Measurements from ENCODE around the gene TGFB2. TPM values are rescaled to one million over a fixed set of nuclear protein-coding genes. Genes with fewer than 3 reads are reported as not detected.
A peak's percentile ranks its signal among the peaks of the same experiment; 100 is the strongest.

Gene TGFB2
- 10 to 100 TPM in 1 of 4 donors, 1 to 10 TPM in 3; 6.3 to 11.8 (median 7.7) TPM for total RNA-seq
- under 1 TPM; 0.23 to 0.60 (median 0.38) TPM for polyA plus RNA-seq

GRCh38 chr1:218344814-218345672 lies at the start of gene TGFB2:
TSS of gene TGFB2 (plus strand) at chr1:218345336. CDS start at chr1:218346702, 1,366 bp downstream.
- intact Hi-C loops (cut with DNase I): loop anchor here (5.0 to 10.0 kb wide), 5 partner anchors 57 to 950 kb away; partner anchors contain the start of gene LYPLAL1
- H3K27ac ChIP-seq: peak within 1 kb of the TSS; percentile 87 to 96 (median 90)
- H3K4me3 ChIP-seq: peak within 1 kb of the TSS; percentile 66 to 78 (median 70)
- TF ChIP-seq, protein P1, sequence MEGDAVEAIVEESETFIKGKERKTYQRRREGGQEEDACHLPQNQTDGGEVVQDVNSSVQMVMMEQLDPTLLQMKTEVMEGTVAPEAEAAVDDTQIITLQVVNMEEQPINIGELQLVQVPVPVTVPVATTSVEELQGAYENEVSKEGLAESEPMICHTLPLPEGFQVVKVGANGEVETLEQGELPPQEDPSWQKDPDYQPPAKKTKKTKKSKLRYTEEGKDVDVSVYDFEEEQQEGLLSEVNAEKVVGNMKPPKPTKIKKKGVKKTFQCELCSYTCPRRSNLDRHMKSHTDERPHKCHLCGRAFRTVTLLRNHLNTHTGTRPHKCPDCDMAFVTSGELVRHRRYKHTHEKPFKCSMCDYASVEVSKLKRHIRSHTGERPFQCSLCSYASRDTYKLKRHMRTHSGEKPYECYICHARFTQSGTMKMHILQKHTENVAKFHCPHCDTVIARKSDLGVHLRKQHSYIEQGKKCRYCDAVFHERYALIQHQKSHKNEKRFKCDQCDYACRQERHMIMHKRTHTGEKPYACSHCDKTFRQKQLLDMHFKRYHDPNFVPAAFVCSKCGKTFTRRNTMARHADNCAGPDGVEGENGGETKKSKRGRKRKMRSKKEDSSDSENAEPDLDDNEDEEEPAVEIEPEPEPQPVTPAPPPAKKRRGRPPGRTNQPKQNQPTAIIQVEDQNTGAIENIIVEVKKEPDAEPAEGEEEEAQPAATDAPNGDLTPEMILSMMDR (IDR thresholded peaks at IDR 0.05): no peak
- peak; percentile 89 to 97 (median 92) for TF ChIP-seq POLR2AphosphoS5 (IDR thresholded peaks at IDR 0.05)
- peak; percentile 55 to 90 for TF ChIP-seq POLR2A (IDR thresholded peaks at IDR 0.05)
- peak in 2 of 4 donors; percentile 1 to 60 for TF ChIP-seq EP300 (IDR thresholded peaks at IDR 0.05)
- H3K36me3 ChIP-seq: no peaks in the 10 kb centered on the region
- WGBS, 2 donors: 3 to 4% methylated on average over 22 of the region's 22 CpGs
- no peaks in the 10 kb centered on the region for H3K27me3 ChIP-seq
- H3K4me1 ChIP-seq: peaks cover 0 to 36% (median 20%) of the 10 kb centered on the region in 4 donors
- no peaks in the 10 kb centered on the region for H3K9me3 ChIP-seq
- peak; percentile 87 for DNase-seq

DNA sequence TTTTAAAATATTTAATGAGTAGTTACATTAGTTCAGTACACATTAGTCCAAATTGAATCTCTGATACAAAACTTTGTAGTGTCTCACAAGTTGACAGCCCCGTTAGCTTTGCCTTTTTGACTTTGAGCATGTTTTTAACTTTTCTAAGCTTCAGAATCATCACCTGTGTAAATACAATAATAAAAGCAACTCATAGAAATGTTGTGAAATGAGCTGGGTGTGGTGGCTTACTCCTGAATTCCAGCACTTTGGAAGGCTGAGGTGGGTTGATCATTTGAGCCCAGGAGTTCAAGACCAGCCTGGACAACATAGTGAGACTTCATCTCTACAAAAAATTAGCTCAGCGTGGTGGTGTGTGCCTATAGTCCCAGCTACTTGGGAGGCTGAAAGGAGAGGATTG lies 49.0 kb upstream of the TGFB2 start:
- Histone ChIP-seq H3K27me3 (no peaks in the 10 kb centered on the region), H3K9me3 (no peaks in the 10 kb centered on the region), H3K4me1 (no peaks in the 10 kb centered on the region), H3K27ac (no peak overlapping the region), H3K36me3 (peaks cover 0 to 7% (median 0%) of the 10 kb centered on the region in 4 donors), H3K4me3 (no peak overlapping the region)
- intact Hi-C loops (cut with DNase I): no loop called here
- WGBS, 2 donors: 63 to 85% methylated on average over 2 of the region's 2 CpGs
- TF ChIP-seq POLR2A (IDR thresholded peaks at IDR 0.05) (no peak), EP300 (IDR thresholded peaks at IDR 0.05) (no peak), POLR2AphosphoS5 (IDR thresholded peaks at IDR 0.05) (no peak)
- TF ChIP-seq, protein P1 (IDR thresholded peaks at IDR 0.05): no peak
- DNase-seq: no peak

DNA sequence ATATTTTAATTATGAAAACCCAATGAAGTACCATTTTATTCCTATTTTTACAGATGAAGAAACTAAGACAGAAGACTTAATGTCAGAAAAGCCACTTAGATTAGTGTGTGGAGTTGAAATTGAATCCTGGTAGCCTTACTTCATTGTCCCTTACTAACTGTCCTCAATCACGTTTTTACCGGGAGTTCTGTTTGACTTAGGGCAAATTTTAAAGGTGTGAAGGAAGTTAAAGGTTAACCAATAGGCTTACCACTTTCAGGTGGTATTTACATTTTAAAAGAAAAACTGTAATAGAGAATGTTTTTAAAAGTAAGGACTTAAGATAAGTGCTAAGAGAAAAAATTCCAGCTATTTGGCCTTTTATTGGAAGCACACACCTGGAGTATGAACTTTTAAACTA lies 47.7 kb upstream of the TGFB2 start:
- no peaks in the 10 kb centered on the region for H3K4me1 ChIP-seq
- no peak overlapping the region for H3K4me3 ChIP-seq
- 16 to 72% methylated on average over 2 of the region's 2 CpGs for WGBS, 2 donors
- H3K27me3 ChIP-seq: no peaks in the 10 kb centered on the region
- intact Hi-C loops (cut with DNase I): no loop called here
- no peak overlapping the region for H3K27ac ChIP-seq
- no peaks in the 10 kb centered on the region for H3K9me3 ChIP-seq
- peaks cover 0 to 10% (median 0%) of the 10 kb centered on the region in 4 donors for H3K36me3 ChIP-seq
- no peak for DNase-seq
- no peak for TF ChIP-seq POLR2A (IDR thresholded peaks at IDR 0.05)

GRCh38 chr1:218297867-218298266 lies 47.3 kb upstream of the TGFB2 start:
- Histone ChIP-seq H3K4me3 (no peak overlapping the region), H3K27ac (no peak overlapping the region), H3K9me3 (no peaks in the 10 kb centered on the region), H3K4me1 (no peaks in the 10 kb centered on the region), H3K27me3 (no peaks in the 10 kb centered on the region), H3K36me3 (peaks cover 0 to 14% (median 0%) of the 10 kb centered on the region in 4 donors)
- TF ChIP-seq POLR2A (IDR thresholded peaks at IDR 0.05) (no peak), POLR2AphosphoS5 (IDR thresholded peaks at IDR 0.05) (no peak), EP300 (IDR thresholded peaks at IDR 0.05) (no peak)
- TF ChIP-seq, protein P1 (IDR thresholded peaks at IDR 0.05): no peak
- WGBS, 2 donors: 95 to 96% methylated on average over 1 of the region's 1 CpG
- intact Hi-C loops (cut with DNase I): no loop called here
- DNase-seq: no peak

DNA sequence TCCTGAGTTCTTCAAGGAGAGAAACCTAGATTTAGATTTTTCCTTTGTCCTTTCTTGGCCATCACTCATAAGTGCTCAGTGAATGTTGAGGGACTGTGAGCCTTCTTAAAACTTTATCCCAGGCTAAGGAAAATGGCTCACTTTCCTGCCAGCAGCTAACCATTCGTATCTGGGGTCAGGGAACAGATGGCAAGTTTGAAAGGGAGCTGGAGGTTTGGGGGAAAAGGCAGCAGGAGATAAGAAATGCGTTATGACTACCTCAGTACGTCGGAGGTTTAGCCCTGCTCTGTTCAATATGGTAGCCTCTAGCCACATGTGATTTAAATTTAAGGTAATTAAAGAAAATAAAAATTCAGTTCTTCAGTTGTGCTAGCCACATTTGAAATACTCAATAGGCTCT lies 46.7 kb upstream of the TGFB2 start:
- WGBS, 2 donors: 92 to 95% methylated on average over 4 of the region's 4 CpGs
- no peak for TF ChIP-seq POLR2AphosphoS5 (IDR thresholded peaks at IDR 0.05)
- TF ChIP-seq EP300 (IDR thresholded peaks at IDR 0.05): no peak
- TF ChIP-seq POLR2A (IDR thresholded peaks at IDR 0.05): no peak
- TF ChIP-seq, protein P1 (IDR thresholded peaks at IDR 0.05): no peak
- intact Hi-C loops (cut with DNase I): no loop called here
- Histone ChIP-seq H3K9me3 (no peaks in the 10 kb centered on the region), H3K27me3 (no peaks in the 10 kb centered on the region), H3K27ac (no peak overlapping the region), H3K36me3 (peaks cover 0 to 19% (median 0%) of the 10 kb centered on the region in 4 donors), H3K4me1 (no peaks in the 10 kb centered on the region), H3K4me3 (no peak overlapping the region)
- DNase-seq: no peak

Data from sigmoid colon (tissue), 7 donors.